ENCODE results near the gene ASCC2. TPM values are rescaled to one million over a fixed set of nuclear protein-coding genes. Genes with fewer than 3 reads are reported as not detected.

ASCC2 gene
- total RNA-seq, 2 experiments from 2014 or later: 56.0 to 69.9 TPM

- Mint-ChIP-seq H3K9me3 (ENCODE audit: low read depth) (no peaks in the 10 kb centered on the region), H3K4me1 (peaks cover 9% of the 10 kb centered on the region), H3K36me3 (ENCODE audit: low read depth) (peaks cover 42% of the 10 kb centered on the region), H3K27me3 (no peaks in the 10 kb centered on the region), H3K27ac (peak overlapping the region; percentile 4), H3K4me3 (no peak overlapping the region)
- DNase-seq (no peak), ATAC-seq (no peak)
- intact Hi-C loops (cut with DNase I, micrococcal nuclease): no loop called here
- POLR2A ChIA-PET: no interaction called here
- CTCF ChIA-PET: no interaction called here
Measured at GRCh38 chr22:29817724-29818123, 20.4 kb downstream of the ASCC2 start.

- intact Hi-C loops (cut with DNase I, micrococcal nuclease): no loop called here
- no peaks in the 10 kb centered on the region for H3K27me3 Mint-ChIP-seq
- peaks cover 9% of the 10 kb centered on the region for H3K4me1 Mint-ChIP-seq
- H3K27ac Mint-ChIP-seq: no peak overlapping the region
- H3K4me3 Mint-ChIP-seq: no peak overlapping the region
- no peaks in the 10 kb centered on the region for H3K9me3 Mint-ChIP-seq (ENCODE audit: low read depth)
- CTCF ChIA-PET: interaction anchor here (0.6 kb wide), 1 partner anchor 8 kb away, joined by 3 read pairs; no protein-coding TSS in a partner anchor
- POLR2A ChIA-PET: no interaction called here
- DNase-seq: no peak
- peaks cover 45% of the 10 kb centered on the region for H3K36me3 Mint-ChIP-seq (ENCODE audit: low read depth)
- no peak for ATAC-seq
Measured at GRCh38 chr22:29816980-29817379, 21.1 kb downstream of the ASCC2 start.

GRCh38 chr22:29816539-29816938 is 21.5 kb downstream of the ASCC2 start:
- no peak for DNase-seq
- no peaks in the 10 kb centered on the region for H3K9me3 Mint-ChIP-seq (ENCODE audit: low read depth)
- peaks cover 7% of the 10 kb centered on the region for H3K4me1 Mint-ChIP-seq
- no peak overlapping the region for H3K27ac Mint-ChIP-seq
- H3K4me3 Mint-ChIP-seq: no peak overlapping the region
- intact Hi-C loops (cut with DNase I, micrococcal nuclease): no loop called here
- ATAC-seq: no peak
- POLR2A ChIA-PET: no interaction called here
- H3K36me3 Mint-ChIP-seq (ENCODE audit: low read depth): peaks cover 48% of the 10 kb centered on the region
- CTCF ChIA-PET: interaction anchor here (0.6 kb wide), 1 partner anchor 8 kb away, joined by 3 read pairs; no protein-coding TSS in a partner anchor
- no peaks in the 10 kb centered on the region for H3K27me3 Mint-ChIP-seq

GRCh38 chr22:29816128-29816527 is 21.9 kb downstream of the ASCC2 start:
- H3K36me3 Mint-ChIP-seq (ENCODE audit: low read depth): peaks cover 45% of the 10 kb centered on the region
- intact Hi-C loops (cut with DNase I, micrococcal nuclease): no loop called here
- H3K27ac Mint-ChIP-seq: no peak overlapping the region
- no peak overlapping the region for H3K4me3 Mint-ChIP-seq
- no peak for ATAC-seq
- ChIA-PET POLR2A (no interaction called here), CTCF (interaction anchor here (0.6 kb wide), 2 partner anchors 263 to 439 kb away, joined by 3 read pairs; partner anchors contain the start of gene THOC5)
- peaks cover 3% of the 10 kb centered on the region for H3K4me1 Mint-ChIP-seq
- H3K27me3 Mint-ChIP-seq: no peaks in the 10 kb centered on the region
- no peaks in the 10 kb centered on the region for H3K9me3 Mint-ChIP-seq (ENCODE audit: low read depth)
- DNase-seq: no peak

- Mint-ChIP-seq H3K4me3 (no peak overlapping the region), H3K27me3 (no peaks in the 10 kb centered on the region), H3K4me1 (no peaks in the 10 kb centered on the region), H3K36me3 (ENCODE audit: low read depth) (peaks cover 43% of the 10 kb centered on the region), H3K9me3 (ENCODE audit: low read depth) (no peaks in the 10 kb centered on the region), H3K27ac (no peak overlapping the region)
- POLR2A ChIA-PET: no interaction called here
- intact Hi-C loops (cut with DNase I, micrococcal nuclease): no loop called here
- no peak for DNase-seq
- ATAC-seq: no peak
- CTCF ChIA-PET: interaction anchor here (0.6 kb wide), 3 partner anchors 63 to 439 kb away, joined by 3 read pairs; partner anchors contain the start of gene THOC5
Measured at GRCh38 chr22:29815580-29815979, 22.5 kb downstream of the ASCC2 start.

- no peaks in the 10 kb centered on the region for H3K9me3 Mint-ChIP-seq (ENCODE audit: low read depth)
- CTCF ChIA-PET: interaction anchor here (0.8 kb wide), 1 partner anchor 707 kb away, joined by 3 read pairs; no protein-coding TSS in a partner anchor
- intact Hi-C loops (cut with DNase I, micrococcal nuclease): no loop called here
Measured at GRCh38 chr22:29814003-29814402, 24.1 kb downstream of the ASCC2 start.

GRCh38 chr22:29813563-29813962 is 24.5 kb downstream of the ASCC2 start:
- no peak overlapping the region for H3K27ac Mint-ChIP-seq
- peaks cover 42% of the 10 kb centered on the region for H3K36me3 Mint-ChIP-seq (ENCODE audit: low read depth)
- no peaks in the 10 kb centered on the region for H3K27me3 Mint-ChIP-seq
- DNase-seq: no peak
- no peak for ATAC-seq
- H3K4me1 Mint-ChIP-seq: no peaks in the 10 kb centered on the region
- H3K4me3 Mint-ChIP-seq: no peak overlapping the region
- intact Hi-C loops (cut with DNase I, micrococcal nuclease): no loop called here
- no peaks in the 10 kb centered on the region for H3K9me3 Mint-ChIP-seq (ENCODE audit: low read depth)
- ChIA-PET CTCF (interaction anchor here (0.8 kb wide), 1 partner anchor 708 kb away, joined by 3 read pairs; no protein-coding TSS in a partner anchor), POLR2A (no interaction called here)

More at GRCh38 chr22:29814003-29814402, 24.1 kb downstream of the ASCC2 start:
- Mint-ChIP-seq H3K27me3 (no peaks in the 10 kb centered on the region), H3K4me3 (no peak overlapping the region), H3K4me1 (no peaks in the 10 kb centered on the region), H3K36me3 (ENCODE audit: low read depth) (peaks cover 45% of the 10 kb centered on the region), H3K27ac (no peak overlapping the region)
- ATAC-seq (no peak), DNase-seq (no peak)
- POLR2A ChIA-PET: no interaction called here

- no peak for DNase-seq
- no peaks in the 10 kb centered on the region for H3K4me1 Mint-ChIP-seq
- CTCF ChIA-PET: interaction anchor here (1.3 kb wide), 1 partner anchor 192 kb away, joined by 3 read pairs; no protein-coding TSS in a partner anchor
- no peak overlapping the region for H3K4me3 Mint-ChIP-seq
- H3K27me3 Mint-ChIP-seq: no peaks in the 10 kb centered on the region
- POLR2A ChIA-PET: no interaction called here
- peaks cover 46% of the 10 kb centered on the region for H3K36me3 Mint-ChIP-seq (ENCODE audit: low read depth)
- ATAC-seq: no peak
- intact Hi-C loops (cut with DNase I, micrococcal nuclease): no loop called here
- H3K9me3 Mint-ChIP-seq (ENCODE audit: low read depth): no peaks in the 10 kb centered on the region
- no peak overlapping the region for H3K27ac Mint-ChIP-seq
Measured at GRCh38 chr22:29813126-29813525, 24.9 kb downstream of the ASCC2 start.

GRCh38 chr22:29811377-29811776 is 26.7 kb downstream of the ASCC2 start:
- Mint-ChIP-seq H3K27me3 (no peaks in the 10 kb centered on the region), H3K9me3 (ENCODE audit: low read depth) (no peaks in the 10 kb centered on the region), H3K27ac (no peak overlapping the region), H3K4me3 (no peak overlapping the region), H3K4me1 (no peaks in the 10 kb centered on the region), H3K36me3 (ENCODE audit: low read depth) (peaks cover 50% of the 10 kb centered on the region)
- CTCF ChIA-PET: interaction anchor here (0.6 kb wide), 1 partner anchor 277 kb away, joined by 3 read pairs; no protein-coding TSS in a partner anchor
- no peak for ATAC-seq
- no peak for DNase-seq
- POLR2A ChIA-PET: interaction anchor here (0.6 kb wide), 1 partner anchor 25 kb away, joined by 7 read pairs; no protein-coding TSS in a partner anchor
- intact Hi-C loops (cut with DNase I, micrococcal nuclease): no loop called here

- no peak for DNase-seq
- intact Hi-C loops (cut with DNase I, micrococcal nuclease): no loop called here
- peaks cover 51% of the 10 kb centered on the region for H3K36me3 Mint-ChIP-seq (ENCODE audit: low read depth)
- no peak for ATAC-seq
- POLR2A ChIA-PET: no interaction called here
- H3K4me3 Mint-ChIP-seq: no peak overlapping the region
- CTCF ChIA-PET: interaction anchor here (0.5 to 0.8 kb wide), 3 partner anchors 68 to 392 kb away, joined by 3 read pairs; no protein-coding TSS in a partner anchor
- no peaks in the 10 kb centered on the region for H3K4me1 Mint-ChIP-seq
- no peaks in the 10 kb centered on the region for H3K9me3 Mint-ChIP-seq (ENCODE audit: low read depth)
- no peak overlapping the region for H3K27ac Mint-ChIP-seq
- no peaks in the 10 kb centered on the region for H3K27me3 Mint-ChIP-seq
Measured at GRCh38 chr22:29810216-29810615, 27.9 kb downstream of the ASCC2 start.

- intact Hi-C loops (cut with DNase I, micrococcal nuclease): no loop called here
- DNase-seq (no peak), ATAC-seq (no peak)
- no peak overlapping the region for H3K27ac Mint-ChIP-seq
- ChIA-PET CTCF (interaction anchor here (0.9 kb wide), 1 partner anchor 74 kb away, joined by 3 read pairs; no protein-coding TSS in a partner anchor), POLR2A (no interaction called here)
- H3K4me1 Mint-ChIP-seq: no peaks in the 10 kb centered on the region
- peaks cover 47% of the 10 kb centered on the region for H3K36me3 Mint-ChIP-seq (ENCODE audit: low read depth)
- no peaks in the 10 kb centered on the region for H3K27me3 Mint-ChIP-seq
- no peak overlapping the region for H3K4me3 Mint-ChIP-seq
- no peaks in the 10 kb centered on the region for H3K9me3 Mint-ChIP-seq (ENCODE audit: low read depth)
Measured at GRCh38 chr22:29806196-29806595, 31.9 kb downstream of the ASCC2 start.

- Mint-ChIP-seq H3K9me3 (ENCODE audit: low read depth) (no peaks in the 10 kb centered on the region), H3K36me3 (ENCODE audit: low read depth) (peaks cover 50% of the 10 kb centered on the region), H3K4me1 (no peaks in the 10 kb centered on the region), H3K4me3 (no peak overlapping the region), H3K27ac (no peak overlapping the region), H3K27me3 (no peaks in the 10 kb centered on the region)
- ChIA-PET CTCF (interaction anchor here (0.7 kb wide), 1 partner anchor 245 kb away, joined by 3 read pairs; no protein-coding TSS in a partner anchor), POLR2A (no interaction called here)
- DNase-seq (no peak), ATAC-seq (no peak)
- intact Hi-C loops (cut with DNase I, micrococcal nuclease): no loop called here
Measured at GRCh38 chr22:29804985-29805384, 33.1 kb downstream of the ASCC2 start.

Measured in activated CD4-positive, alpha-beta T cell treated with anti-CD3 and anti-CD28 coated beads for 36 hours (primary cell).